Activated T-cell treated with anti-CD3 and anti-CD28 coated beads, Interleukin-2, amount 50 U/mL, for 48 hours (primary cell): ENCODE data around the gene CFAP73.
A peak's percentile ranks its signal among the peaks of the same experiment; 100 is the strongest.

Experiments used
- DNase-seq, 2 experiments: peaks; one replicate each; pipeline ENCODE4 v3.0.0-alpha.2; 2020

CFAP73 gene

DNA sequence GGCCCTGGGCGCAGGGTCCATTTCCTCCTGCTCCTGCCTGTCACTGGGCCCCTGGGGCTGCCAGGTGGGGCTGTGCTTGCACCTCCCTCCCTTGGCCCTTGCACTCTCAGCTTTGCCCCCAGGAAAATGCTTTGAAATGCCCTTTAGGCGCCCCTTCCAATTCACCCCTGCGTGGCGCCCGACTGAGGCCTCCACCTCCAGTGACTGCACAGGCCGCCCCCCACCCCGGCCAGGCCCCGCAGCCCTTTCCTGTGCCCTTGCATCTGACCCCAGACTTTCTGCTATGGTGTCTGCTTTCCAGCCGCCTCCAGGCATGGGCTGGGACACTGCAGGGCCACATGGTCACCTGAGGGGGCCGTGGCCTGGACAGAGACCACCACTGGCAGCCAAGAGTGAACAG, 18.3 kb downstream of the CFAP73 start:
- DNase-seq: no peak

DNA sequence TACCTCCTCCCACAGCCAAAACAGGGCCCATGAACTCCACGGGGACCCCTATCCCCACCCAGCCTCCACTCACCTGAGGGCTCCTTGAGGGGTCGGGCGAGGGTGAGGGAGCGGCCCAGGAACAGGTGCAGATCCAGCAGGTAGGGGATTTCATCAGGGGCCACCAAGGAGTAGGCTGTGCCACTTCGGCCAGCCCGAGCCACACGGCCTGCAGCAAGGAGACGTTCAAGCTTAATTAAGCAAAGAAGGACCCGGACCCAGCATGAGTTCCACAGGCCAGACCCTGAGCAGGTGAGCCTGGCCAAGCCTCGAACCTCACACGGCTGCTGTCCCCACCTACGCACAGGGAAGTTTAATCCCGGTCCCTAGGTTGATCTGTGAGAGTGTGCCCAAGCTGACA, 20.2 kb downstream of the CFAP73 start:
- no peak for DNase-seq

DNA sequence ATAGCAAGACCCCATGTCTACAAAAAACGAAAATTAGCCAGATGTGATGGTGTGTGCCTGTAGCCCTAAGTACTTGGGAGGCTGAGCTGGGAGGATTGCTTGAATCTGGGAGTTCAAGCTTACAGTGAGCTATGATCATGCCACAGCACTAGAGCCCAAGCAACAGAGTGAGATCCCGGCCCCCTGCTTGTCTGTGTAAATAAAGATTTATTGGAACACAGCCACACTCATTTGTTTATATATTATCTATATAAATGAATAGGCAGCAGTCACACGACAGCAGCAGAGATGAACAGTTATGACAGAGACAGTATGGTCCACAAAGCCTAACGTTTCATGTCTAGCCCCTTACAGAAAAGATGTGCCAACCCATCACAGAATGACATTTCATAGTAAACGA, 20.9 kb downstream of the CFAP73 start:
- DNase-seq: no peak

DNA sequence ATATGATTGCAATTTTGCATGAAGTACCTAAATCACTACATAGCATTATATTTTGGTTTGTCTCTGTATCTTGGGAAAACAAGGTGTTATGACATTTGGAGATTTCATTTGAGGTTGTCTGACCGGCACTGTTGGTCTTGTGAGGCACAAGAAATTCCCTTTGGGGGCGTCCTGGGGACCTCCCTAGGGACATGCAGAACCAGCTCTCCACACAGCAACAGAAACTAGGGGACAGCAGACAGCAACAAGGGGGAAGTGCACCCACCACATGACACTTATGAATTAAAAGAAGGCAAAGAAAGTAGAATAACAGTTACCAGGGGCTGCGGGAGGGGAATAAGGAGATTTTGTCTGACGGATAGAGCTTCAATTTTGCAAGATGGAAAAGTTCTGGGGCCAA, 21.4 kb downstream of the CFAP73 start:
- DNase-seq: no peak

DNA sequence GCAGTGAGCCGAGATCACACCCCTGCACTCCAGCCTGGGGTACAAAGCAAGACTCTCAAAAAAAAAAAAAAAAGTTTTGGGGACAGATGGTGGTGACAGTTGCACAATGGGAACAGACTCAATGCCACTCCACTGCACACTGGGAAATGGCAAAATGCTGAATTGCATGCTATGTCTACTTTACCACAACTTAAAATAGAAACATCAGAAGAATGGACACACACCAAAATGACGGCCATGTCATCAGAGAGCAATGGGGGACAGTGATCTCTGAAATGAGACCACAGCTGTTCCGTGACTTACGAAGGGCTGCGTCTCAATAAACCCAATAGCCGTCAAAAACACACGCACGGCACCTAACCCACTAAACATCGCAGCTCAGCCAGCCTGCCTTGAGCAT, 22.0 kb downstream of the CFAP73 start:
- DNase-seq: no peak

DNA sequence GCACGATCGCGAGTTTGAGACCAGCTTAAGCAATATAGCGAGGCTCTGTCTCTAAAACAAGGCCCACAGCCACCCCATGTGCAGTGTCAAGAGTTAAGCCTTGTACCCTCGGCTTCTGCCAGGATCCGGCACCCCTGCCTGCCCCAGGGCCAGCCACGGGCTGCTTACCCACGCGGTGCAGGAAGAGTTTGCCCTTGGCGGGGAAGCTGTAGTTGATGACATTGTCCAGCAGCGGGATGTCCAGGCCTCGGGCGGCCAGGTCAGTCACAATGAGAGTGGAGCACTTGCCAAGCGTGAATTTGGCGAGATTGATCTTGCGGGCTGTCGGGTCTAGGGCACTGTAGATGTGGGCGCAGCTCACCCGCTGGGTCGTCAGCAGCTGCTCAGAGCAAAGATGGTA, 22.7 kb downstream of the CFAP73 start:
- DNase-seq: no peak

DNA sequence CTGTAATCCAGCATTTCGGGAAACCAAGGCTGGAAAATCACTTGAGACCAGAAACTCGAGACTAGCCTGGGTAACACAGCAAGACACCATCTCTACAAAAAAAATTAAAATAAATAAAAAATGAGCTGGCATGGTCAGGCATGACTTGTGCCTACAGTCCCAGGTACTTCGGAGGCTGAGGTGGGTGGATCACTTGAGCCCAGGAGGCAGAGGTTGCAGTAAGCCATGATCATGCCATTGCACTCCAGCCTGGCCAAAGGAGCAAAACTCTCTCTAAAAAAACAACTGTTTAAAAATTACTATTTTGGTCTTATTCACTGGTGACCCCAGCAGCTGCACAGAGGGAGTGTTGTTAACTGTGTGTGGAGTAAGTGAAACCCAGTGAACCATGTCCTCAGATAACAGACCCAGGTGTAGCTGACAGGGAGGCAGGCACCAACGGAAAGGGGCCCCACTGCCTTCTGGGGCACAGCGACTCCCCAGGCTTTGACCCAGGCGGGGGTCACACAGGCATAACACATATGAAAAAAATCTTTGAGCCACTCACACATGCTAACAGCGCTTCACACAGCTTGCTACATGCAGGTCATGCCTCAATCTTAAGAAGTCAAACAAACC, 23.7 kb downstream of the CFAP73 start:
- no peak for DNase-seq

DNA sequence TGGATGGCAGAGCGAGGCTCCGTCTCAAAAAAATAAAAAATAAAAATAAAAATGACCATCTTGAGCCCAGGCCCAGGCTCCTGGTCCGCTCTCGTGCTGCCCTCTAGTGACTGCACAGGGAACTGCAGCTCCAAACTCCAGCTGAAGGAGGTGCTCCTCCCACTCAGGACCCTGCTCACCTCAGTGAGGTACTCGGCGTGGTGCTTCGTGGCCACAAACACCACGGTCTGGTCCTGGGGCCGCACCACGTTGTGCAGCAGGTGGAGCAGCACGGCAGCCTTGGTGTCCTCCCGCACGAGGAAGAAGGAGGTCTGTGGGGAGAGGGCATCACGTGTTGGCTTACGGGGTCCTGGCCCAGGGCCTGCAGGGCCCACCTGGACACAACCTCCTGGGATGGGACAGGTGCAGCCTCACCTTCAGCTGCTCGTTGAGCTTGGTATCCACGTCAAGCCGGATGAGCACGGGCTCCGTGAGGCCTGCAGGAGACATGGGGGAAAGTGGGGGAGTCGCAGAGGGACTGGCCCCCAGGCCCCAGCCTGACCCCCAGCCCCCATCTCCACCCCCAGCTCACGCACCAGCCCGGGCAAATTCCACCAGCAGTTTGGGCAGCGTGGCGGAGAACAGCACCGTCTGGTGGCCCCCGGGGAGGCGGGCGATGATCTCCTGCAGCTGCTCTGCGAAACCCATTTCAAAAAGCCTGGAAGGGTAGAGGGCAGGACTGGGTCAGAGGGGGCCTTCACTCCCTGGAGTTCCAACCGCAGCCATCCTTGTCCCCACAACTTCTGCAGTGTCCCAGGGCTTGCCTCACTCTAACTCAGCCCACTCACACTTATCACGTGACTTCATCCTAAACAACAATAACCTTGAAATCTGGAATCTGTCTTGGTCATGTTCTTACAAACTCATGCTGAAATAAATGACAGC, 25.2 kb downstream of the CFAP73 start:
- DNase-seq: peak; percentile 88 to 89

DNA sequence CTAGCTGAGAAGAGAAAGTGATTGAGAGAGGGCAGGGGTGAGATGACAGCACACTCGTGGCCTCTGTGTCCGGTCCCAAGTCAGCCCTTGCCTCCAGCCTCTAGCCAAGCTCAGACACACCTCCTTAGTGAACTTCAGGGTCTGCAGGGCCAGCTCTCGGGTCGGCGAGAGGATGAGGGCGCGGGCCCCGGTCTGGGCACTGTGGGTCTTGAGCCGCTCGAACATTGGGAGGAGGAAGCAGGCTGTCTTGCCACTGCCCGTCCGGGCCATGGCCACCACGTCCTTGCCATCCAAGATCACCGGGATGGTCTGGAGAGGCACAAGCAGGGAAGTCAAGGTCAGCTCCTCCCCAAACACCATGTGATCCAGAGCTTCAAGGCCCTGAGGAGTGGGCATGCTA, 29.5 kb downstream of the CFAP73 start:
- no peak for DNase-seq

DNA sequence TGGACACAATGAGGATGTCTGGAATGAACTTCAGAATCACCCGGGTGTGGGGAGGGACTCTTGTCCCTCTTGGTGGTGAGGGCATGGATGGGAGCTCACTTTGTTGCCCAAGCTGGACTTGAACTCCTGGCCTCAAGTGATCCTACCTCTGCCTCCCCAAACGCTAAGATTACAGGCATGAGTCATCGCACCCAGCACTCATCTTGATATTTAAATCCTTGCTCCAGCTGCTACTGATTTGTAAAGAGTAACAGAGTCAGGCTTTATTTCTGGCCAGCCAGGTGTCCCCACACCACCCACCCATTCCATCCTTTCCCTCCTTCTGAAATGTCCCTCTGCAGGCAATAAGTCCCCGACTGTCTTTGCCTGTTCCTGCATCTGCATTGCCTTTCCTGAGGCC, 30.8 kb downstream of the CFAP73 start:
- no peak for DNase-seq

DNA sequence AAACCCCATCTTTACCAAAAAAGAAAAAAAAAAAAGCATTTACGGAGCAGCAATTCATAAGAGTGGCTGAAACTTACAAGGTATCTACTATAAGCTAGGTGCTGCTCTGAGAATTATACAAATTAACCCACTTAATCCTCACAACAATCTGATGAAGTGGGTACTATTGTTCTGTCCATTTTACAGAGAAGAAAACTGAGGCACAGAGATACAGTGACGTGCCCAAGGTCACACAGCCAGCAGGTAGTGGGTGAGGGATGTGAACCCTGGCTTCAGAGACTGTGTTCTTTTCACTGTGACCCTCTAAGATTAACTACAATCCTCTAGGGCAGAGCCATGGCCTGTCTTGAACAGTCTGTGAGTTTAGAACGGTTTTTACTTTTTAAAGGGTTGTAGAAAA, 32.5 kb downstream of the CFAP73 start:
- no peak for DNase-seq

DNA sequence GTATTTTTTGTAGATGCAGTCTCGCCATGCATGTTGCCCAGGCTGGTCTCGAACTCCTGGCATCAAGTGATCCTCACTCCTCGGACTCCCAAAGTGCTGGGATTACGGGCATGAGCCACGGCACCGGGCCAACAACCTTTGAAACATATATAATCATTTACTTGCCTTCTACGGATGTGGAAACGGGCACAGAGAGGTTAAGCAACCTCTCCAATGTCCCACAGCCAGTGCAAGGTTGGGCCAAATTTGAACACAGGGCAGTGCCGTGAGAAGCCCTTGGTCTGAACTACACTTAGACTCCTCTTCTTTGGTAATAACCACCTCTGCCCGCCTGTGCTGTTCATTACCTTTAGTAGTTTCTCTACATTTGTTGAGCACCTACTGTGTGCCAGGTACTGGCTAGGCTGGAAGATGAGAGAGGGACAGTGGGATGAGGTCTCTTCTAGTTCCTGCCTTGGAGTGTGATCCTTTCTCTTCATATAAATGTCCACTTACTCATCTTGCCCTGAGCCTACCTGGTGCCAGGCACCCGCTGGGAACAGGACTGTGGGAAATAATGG, 33.6 kb downstream of the CFAP73 start:
- no peak for DNase-seq

DNA sequence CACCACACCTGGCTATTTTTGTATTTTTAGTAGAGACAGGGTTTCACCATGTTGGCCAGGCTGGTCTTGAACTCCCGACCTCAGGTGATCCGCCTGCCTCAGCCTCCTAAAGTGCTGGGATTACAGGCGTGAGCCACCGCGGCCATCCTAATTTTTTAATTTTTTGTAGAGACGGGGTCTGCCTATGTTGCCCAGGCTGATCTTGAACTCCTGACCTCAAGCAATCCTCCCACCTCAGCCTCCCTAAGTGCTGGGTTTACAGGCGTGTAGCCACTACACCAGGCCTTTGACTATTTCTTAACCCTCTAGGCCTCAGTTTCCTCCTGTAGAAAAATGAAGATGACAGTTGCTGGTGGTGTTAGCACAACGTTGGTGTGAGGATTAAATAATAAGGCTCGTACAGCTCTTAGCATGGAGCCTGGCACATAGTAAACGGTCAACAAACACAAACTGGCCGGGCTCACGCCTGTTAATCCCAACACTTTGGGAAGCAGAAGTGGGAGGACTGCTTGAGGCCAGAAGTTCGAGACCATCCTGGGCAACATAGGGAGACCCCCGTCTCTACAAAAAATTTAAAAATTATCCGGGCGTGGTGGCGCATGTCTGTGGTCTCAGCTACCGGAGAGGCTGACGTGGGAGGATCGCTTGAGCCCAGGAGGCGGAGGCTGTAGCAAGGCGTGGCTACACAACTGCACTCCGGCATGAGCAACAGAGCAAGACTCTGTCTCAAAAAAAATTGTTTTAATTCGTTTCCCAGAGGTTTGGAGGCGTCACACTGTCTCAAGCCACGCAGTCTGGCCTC, 34.8 kb downstream of the CFAP73 start:
- no peak for DNase-seq

DNA sequence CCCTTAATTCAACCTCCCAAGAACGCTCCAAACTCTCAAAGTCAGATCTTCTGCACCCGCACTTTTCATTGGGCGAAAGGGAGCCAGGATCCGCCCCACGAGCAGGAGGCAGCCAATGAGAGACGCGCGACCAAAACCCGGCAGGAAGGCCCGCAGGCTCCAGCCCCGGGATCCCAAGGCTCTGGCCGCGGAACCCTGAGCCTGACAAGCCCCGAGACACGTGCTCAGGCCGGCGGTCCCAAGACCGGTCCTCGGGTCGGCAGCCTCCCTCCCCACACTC, 35.3 kb downstream of the CFAP73 start:
- DNase-seq: peak; percentile 93 to 95

DNA sequence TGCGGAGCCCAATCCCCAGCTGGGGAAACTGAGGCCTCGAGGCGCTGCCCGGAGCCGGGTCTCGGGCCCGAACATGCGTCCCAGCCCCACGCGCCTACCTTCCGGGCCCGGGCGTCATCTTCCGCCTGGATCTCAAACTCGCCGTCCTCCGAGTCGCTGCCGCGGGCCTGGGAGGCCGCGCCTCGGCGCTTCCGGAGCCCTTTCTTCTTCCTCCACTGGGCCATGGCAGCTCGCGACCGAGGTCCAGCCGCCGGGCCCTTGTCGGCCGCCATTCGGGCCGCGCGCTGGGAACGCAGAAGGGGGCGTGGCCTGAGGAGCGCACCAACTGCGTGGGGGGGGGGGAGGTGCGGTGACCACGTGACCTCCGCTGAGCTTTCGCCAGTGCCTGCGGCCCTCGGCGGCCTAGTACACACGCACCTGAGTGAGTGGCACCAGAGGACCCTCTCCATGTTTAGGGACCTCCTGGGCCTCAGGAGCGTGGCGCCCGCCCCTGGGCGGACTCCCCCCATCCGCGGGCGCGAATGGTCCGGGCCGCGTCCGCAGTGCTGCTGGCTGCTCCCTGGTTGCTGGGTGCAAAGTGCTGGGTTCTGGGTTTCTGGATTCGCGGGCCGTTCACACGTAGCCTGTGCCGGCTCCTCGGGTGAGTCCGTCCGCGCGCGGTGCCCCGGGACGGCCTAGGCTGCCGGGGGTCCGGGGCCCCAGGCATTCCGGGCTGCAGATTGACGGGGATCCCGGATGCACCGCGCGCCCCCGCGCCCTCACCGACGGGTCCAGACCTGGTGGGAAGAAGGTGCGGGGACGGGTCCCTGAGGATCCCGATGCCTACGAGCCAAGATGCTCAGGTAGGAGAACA, 35.9 kb downstream of the CFAP73 start, which contains the start of the genes DDX54 and RITA1:
DDX54 (minus strand) TSS at position 299 of the 853 bp plus-strand sequence; CDS start at position 272, 27 bp downstream.
RITA1 (plus strand) TSS at position 542 of the 853 bp plus-strand sequence. CDS start 1,026 bp downstream, outside the sequence.
- peak; percentile 90 for DNase-seq

DNA sequence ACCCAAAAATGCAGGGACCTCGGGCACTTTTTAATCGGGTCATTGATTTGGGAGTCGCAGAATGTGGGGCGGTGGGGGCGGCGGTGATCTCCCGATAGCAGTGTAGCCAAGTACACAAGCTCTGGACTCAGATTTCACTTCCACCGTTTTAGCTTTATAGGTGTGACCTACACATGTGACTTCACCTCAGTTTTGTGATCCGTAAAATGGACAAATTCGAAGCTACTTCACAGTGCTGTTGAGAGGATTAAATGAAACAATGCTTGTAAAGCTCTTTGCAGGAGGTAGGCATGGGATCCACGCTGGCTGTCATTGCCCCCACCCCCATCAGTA, 36.5 kb downstream of the CFAP73 start:
- no peak for DNase-seq

DNA sequence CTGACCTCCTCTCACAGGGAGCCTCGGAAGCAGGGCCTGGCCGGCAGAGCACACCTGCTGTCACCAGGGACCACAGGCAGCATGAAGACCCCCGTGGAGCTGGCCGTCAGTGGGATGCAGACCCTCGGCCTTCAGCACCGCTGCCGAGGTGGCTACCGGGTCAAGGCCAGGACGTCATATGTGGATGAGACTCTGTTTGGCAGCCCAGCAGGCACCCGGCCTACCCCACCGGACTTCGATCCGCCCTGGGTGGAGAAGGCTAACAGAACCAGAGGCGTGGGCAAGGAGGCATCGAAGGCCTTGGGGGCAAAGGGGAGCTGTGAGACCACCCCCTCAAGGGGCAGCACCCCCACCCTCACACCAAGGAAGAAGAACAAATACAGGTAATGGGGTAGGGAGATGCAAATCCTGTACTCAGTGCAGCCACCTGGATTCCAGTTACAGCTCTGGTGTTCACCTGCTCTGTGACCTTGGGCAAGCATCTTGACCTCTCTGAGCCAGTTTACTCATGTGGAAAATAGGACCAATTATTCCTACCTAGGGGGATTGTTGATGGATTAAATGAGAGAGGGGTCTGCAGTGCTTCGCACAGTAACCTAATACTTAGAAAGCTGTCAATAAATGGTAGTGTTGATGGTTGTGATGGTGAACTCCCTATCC, 37.3 kb downstream of the CFAP73 start:
- DNase-seq: no peak

DNA sequence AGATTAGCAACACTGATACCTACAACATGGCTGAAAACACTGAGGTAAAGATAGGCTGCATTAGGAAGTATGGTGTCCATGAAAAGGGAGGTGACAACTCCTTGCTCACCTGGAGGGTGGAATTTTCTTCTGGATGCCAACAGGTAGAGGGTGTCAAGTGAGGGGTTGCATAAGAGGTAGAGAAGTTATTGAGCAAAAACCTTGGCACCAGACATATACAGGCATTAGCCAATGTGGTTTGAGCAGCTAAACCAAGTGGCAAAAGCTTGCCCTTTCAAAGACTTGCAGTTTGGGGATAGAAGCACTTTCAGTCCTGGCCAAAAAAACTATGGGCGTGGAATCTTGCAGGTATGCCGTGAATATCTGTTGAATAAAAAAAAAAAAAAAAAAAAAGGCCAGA, 39.8 kb downstream of the CFAP73 start:
- no peak for DNase-seq

DNA sequence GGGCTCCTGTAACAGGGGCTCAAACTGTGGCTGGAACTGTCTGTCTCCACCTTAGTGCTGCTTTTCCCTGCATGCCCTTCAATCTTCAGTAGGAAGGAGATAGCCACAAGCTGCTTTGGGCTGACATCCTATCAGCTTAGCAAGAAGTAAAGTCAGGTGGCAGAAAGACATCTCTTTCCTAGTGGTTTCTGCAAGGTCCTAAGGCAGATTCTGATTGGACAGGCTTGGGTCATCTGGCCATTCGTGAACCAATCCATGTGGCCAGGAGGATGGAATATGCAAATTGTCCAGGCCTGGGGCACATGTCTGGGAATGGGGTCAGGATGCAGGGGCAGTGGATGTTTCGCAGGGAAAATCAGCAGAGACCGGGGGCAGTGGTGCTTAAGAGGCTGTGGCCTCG, 41.2 kb downstream of the CFAP73 start:
- DNase-seq: no peak

DNA sequence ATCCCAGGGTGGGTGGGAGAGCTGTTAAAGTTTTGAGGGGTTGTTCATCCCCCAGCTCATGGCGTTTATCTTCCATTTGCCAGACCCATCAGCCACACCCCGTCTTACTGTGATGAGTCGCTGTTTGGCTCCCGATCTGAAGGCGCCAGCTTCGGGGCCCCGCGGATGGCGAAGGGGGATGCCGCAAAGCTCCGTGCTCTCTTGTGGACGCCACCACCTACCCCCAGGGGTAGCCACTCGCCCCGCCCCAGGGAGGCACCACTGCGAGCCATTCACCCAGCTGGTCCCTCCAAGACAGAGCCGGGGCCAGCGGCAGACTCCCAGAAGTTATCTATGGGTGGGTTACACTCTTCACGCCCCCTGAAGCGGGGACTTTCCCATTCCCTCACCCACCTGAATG, 41.7 kb downstream of the CFAP73 start:
- no peak for DNase-seq

DNA sequence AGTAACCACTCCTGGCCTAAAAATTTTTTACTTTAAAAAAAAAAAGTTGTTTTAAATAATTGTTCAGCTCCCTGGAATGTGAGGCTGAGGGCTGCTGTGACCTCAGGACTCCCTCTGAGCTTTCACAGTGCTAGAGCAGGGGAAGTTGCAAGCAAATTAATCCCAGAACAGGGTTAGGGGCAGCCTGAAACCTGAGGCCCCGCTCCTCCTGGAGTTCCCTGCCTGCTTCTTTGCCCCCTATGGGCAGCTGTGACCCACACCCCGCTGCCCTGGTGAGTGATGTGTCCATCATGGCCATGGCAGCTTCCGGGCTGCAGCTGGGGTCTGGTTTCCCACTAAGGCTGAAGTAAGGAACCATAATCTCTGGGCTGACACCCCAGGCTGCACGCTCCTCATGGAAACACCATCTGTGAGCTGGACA, 45.5 kb downstream of the CFAP73 start:
- DNase-seq: no peak

DNA sequence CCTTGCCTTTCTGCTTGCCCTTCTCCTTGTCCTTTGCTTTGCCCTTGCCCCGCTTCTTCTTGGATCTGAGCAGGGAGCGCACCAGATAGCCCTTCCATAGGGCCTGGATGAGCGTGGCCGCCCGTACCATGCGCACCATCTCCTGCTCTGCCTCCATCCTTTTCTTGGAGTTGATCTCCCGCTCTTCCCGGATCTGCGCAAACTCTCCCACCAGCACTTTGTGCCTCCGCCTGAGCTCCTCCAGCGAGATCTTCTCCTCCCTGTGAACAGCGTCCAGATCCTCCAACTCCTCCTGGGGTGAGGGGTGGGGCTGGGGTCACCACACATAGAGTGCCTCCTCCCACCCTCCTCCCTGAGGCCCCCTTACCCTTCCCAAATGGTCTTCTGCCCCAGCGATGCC, 46.1 kb downstream of the CFAP73 start:
- DNase-seq: no peak
